ENCODE data around the gene ACTN2. TPM values are rescaled to one million over a fixed set of nuclear protein-coding genes. Genes with fewer than 3 reads are reported as not detected.

Gene ACTN2
- total RNA-seq, 2 experiments from 2014 or later: 0.28 TPM; not detected in 1

GRCh38 chr1:236642763-236643162, 43.5 kb upstream of the ACTN2 start:
- Histone ChIP-seq H3K36me3 (ENCODE audit: insufficient read depth, low read length) (no peaks in the 10 kb centered on the region), H3K27ac (ENCODE audit: low read depth in 1 of 2, low read length in 2 of 2) (no peak overlapping the region), H3K4me3 (ENCODE audit: low read length) (no peak overlapping the region), H3K9me3 (ENCODE audit: control insufficient read depth in 1 of 2, insufficient read depth in 1 of 2, low read length in 2 of 2) (no peaks in the 10 kb centered on the region), H3K27me3 (ENCODE audit: control insufficient read depth in 1 of 2, insufficient read depth in 2 of 2, low read length in 2 of 2) (no peaks in the 10 kb centered on the region), H3K4me1 (ENCODE audit: insufficient read depth, low read length) (no peaks in the 10 kb centered on the region)
- H3K27me3 Mint-ChIP-seq: peaks cover 11% of the 10 kb centered on the region
- no peaks in the 10 kb centered on the region for H3K4me1 Mint-ChIP-seq (ENCODE audit: low read depth)
- no peaks in the 10 kb centered on the region for H3K36me3 Mint-ChIP-seq (ENCODE audit: low read depth)
- H3K27ac Mint-ChIP-seq: no peak overlapping the region
- CTCF ChIA-PET: no interaction called here
- intact Hi-C loops (cut with DNase I, micrococcal nuclease): no loop called here
- no peak overlapping the region for H3K4me3 Mint-ChIP-seq
- POLR2A ChIA-PET: no interaction called here
- H3K9me3 Mint-ChIP-seq: no peaks in the 10 kb centered on the region
- no peak for TF ChIP-seq CTCF (IDR thresholded peaks at IDR 0.05)
- DNase-seq (no peak), ATAC-seq (ENCODE audit: poor library complexity) (no peak)

- CTCF ChIA-PET: no interaction called here
These were observed 41.2 kb upstream of the ACTN2 start for GRCh38 chr1:236645016-236645680.

GRCh38 chr1:236654511-236654910, 31.8 kb upstream of the ACTN2 start:
- H3K9me3 Mint-ChIP-seq: no peaks in the 10 kb centered on the region
- H3K4me3 ChIP-seq (ENCODE audit: low read length): no peak overlapping the region
- no peak for TF ChIP-seq CTCF (IDR thresholded peaks at IDR 0.05)
- intact Hi-C loops (cut with DNase I, micrococcal nuclease): no loop called here
- no peaks in the 10 kb centered on the region for H3K4me1 Mint-ChIP-seq (ENCODE audit: low read depth)
- no peaks in the 10 kb centered on the region for H3K27me3 ChIP-seq (ENCODE audit: control insufficient read depth in 1 of 2, insufficient read depth in 2 of 2, low read length in 2 of 2)
- H3K9me3 ChIP-seq (ENCODE audit: control insufficient read depth in 1 of 2, insufficient read depth in 1 of 2, low read length in 2 of 2): no peaks in the 10 kb centered on the region
- H3K27me3 Mint-ChIP-seq: peaks cover 36% of the 10 kb centered on the region
- ChIA-PET POLR2A (no interaction called here), CTCF (no interaction called here)
- no peak overlapping the region for H3K27ac ChIP-seq (ENCODE audit: low read depth in 1 of 2, low read length in 2 of 2)
- H3K27ac Mint-ChIP-seq: no peak overlapping the region
- no peaks in the 10 kb centered on the region for H3K4me1 ChIP-seq (ENCODE audit: insufficient read depth, low read length)
- ATAC-seq (ENCODE audit: poor library complexity) (no peak), DNase-seq (no peak)
- H3K4me3 Mint-ChIP-seq: no peak overlapping the region
- H3K36me3 ChIP-seq (ENCODE audit: insufficient read depth, low read length): no peaks in the 10 kb centered on the region
- H3K36me3 Mint-ChIP-seq (ENCODE audit: low read depth): no peaks in the 10 kb centered on the region

More at GRCh38 chr1:236645016-236645680, 41.2 kb upstream of the ACTN2 start:
- Mint-ChIP-seq H3K36me3 (ENCODE audit: low read depth) (no peaks in the 10 kb centered on the region), H3K27ac (no peak overlapping the region), H3K27me3 (peaks cover 4% of the 10 kb centered on the region), H3K4me1 (ENCODE audit: low read depth) (no peaks in the 10 kb centered on the region), H3K9me3 (no peaks in the 10 kb centered on the region), H3K4me3 (no peak overlapping the region)
- H3K9me3 ChIP-seq (ENCODE audit: control insufficient read depth in 1 of 2, insufficient read depth in 1 of 2, low read length in 2 of 2): no peaks in the 10 kb centered on the region
- no peaks in the 10 kb centered on the region for H3K27me3 ChIP-seq (ENCODE audit: control insufficient read depth in 1 of 2, insufficient read depth in 2 of 2, low read length in 2 of 2)
- H3K36me3 ChIP-seq (ENCODE audit: insufficient read depth, low read length): no peaks in the 10 kb centered on the region
- POLR2A ChIA-PET: no interaction called here
- no peak for TF ChIP-seq CTCF (IDR thresholded peaks at IDR 0.05)
- no peak overlapping the region for H3K27ac ChIP-seq (ENCODE audit: low read depth in 1 of 2, low read length in 2 of 2)
- ATAC-seq (ENCODE audit: poor library complexity): no peak
- intact Hi-C loops (cut with DNase I, micrococcal nuclease): no loop called here
- H3K4me3 ChIP-seq (ENCODE audit: low read length): no peak overlapping the region
- H3K4me1 ChIP-seq (ENCODE audit: insufficient read depth, low read length): no peaks in the 10 kb centered on the region
- no peak for DNase-seq

Data from CD4-positive, alpha-beta T cell (primary cell).